ENCODE results near the gene CRACDL.

- no peak for TF ChIP-seq GLIS3 (CRISPR knock-in tag; IDR thresholded peaks at IDR 0.05)
- no peak for TF ChIP-seq ZC3H10 (CRISPR knock-in tag; IDR thresholded peaks at IDR 0.05)
- TF ChIP-seq POU6F1 (CRISPR knock-in tag; IDR thresholded peaks at IDR 0.05; ENCODE audit: borderline replicate concordance, low read depth): no peak
- TF ChIP-seq TOX (CRISPR knock-in tag; IDR thresholded peaks at IDR 0.05; ENCODE audit: borderline replicate concordance): no peak
- no peak for TF ChIP-seq ZFP30 (CRISPR knock-in tag; IDR thresholded peaks at IDR 0.05)
- TF ChIP-seq RARB (CRISPR knock-in tag; IDR thresholded peaks at IDR 0.05): no peak
- no peak for TF ChIP-seq ZNF70 (CRISPR knock-in tag; IDR thresholded peaks at IDR 0.05)
- TF ChIP-seq ZNF8 (CRISPR knock-in tag; IDR thresholded peaks at IDR 0.05): no peak
Measured at GRCh38 chr2:98900721-98901120, 35.3 kb downstream of the CRACDL start.

Data from SK-N-SH treated with all-trans-retinoic acid at 6 μM for 48 hours (cell line).